ENCODE data around the gene KIF5C.

KIF5C gene

GRCh38 chr2:148926291-148926961 lies 51.4 kb downstream of the KIF5C start:
- peak; percentile 65 for DNase-seq (ENCODE audit: low spot score)

DNA sequence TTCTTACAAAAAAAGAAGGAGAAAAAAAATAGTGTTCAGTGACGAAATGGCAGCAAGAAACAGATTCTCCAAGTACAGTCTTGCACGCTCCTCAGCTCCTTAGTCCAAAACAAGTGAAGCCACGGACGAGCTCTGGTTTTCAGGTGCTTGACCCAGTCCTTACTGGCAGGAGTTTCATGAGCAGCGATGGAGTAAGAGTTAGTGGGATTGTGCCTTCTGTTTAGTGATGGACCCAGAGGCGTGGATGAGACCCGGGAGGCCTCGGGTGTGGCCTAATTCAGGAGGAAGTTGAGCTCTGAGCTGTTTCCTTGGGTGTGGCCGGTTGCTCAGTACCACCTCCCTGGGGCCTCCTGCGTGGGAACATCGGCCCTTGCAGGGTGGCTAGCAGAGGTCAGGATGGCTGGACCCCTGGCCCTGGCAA lies 52.0 kb downstream of the KIF5C start:
- peak; percentile 31 for DNase-seq (ENCODE audit: low spot score)

- no peak for DNase-seq (ENCODE audit: low spot score)
These were observed 53.4 kb downstream of the KIF5C start for GRCh38 chr2:148928395-148928794.

DNA sequence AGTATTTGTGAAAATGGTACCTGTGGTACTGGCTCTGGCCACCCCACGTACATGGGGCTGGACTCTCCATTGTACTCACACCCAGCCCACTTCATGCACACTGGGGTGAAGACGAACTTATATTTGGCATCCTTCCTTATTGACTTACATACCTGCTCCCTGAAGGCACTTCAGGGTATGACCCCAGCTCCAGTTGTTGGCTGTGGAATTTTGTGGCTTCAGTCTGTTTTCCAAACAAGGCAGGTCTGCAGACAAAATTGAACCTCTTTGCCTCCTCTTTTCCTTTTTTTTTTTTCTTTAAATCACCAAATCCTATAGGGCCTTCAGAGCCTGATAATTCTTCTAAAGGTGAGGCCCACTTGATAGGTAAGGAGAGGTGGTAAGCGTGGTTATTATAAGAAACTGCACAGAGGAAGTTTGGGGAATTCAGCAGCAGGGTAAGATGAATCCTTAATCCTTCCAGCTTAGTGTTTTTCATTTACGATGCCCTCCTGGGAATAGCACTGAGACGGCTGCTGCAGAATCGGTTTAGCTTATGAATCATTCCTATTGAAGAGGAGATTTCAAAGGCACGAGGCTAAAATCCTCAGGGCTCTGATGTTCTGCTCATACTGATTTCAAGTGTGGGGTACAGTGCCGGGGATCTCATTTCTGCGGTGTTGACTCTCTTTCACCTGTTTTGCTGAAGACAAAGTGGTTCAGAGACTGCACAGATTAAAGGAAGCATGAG lies 55.2 kb downstream of the KIF5C start:
- no peak for DNase-seq (ENCODE audit: low spot score)

DNA sequence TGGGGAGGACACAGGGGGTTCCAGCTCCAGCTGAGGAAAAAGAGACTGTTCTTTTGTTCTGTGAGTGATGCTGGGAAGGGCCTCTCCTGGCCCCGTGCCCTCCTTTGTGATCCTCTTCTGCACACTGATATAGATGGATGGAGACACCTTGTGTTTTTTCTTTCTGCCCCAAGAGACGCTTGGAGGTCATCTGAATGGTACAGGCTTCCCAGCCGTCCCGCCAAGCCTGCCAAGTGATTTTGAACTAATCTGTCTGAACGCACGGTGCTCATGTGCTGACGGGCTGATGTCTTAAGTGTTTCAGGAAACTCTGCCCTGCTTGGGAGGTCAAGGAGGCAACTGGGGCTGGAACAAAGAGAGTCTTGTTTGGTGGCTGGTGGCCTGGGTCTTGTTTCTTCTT lies 57.5 kb downstream of the KIF5C start:
- DNase-seq (ENCODE audit: low spot score), result no peak

DNA sequence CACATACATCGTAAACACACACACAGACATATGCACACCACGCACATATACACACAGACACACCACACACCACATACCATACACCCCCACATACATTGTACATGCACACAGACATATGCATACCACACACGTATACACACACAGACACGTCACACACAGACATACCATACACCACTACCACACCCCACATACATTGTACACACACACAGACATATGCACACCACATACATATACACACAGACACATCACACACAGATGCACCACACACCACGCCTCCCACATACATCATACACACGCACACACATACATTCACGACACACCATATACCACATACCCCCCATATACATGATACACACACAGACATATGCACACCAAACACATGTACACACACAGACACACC lies 58.4 kb downstream of the KIF5C start:
- no peak for DNase-seq (ENCODE audit: low spot score)

- DNase-seq (ENCODE audit: low spot score), result no peak
These were observed 60.8 kb downstream of the KIF5C start for GRCh38 chr2:148935791-148936190.

DNA sequence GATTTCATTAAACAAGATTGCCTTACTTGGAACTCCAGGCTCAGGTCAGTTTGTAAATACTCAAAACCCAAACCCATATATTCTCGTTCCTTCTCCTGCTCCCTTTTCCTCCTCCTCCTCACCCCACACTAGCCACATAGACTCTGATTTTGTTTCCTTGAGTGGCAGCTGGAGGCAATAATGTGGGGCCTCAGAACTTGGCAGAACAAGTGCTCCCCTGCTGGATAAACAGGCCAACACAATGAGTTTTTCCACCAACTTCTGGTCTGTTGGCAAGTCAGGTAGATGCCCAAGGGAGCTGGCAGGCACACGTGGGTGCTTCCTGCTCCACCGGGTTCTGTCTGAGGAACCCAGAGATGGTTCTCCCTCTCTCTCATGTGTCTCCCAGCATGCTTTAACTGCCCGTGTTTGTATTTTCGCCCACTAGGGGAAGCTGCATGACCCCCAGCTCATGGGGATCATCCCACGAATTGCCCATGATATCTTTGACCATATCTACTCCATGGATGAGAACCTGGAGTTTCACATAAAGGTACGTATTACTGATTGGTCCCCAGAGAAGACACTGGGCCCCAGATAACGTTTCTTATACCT lies 61.9 kb downstream of the KIF5C start:
- no peak for DNase-seq (ENCODE audit: low spot score)

GRCh38 chr2:148939271-148939670 lies 64.2 kb downstream of the KIF5C start:
- no peak for DNase-seq (ENCODE audit: low spot score)

- no peak for DNase-seq (ENCODE audit: low spot score)
These were observed 68.1 kb downstream of the KIF5C start for GRCh38 chr2:148943097-148943496.

GRCh38 chr2:148944536-148944935 lies 69.5 kb downstream of the KIF5C start:
- DNase-seq (ENCODE audit: low spot score), result no peak

GRCh38 chr2:148947299-148947698 lies 72.3 kb downstream of the KIF5C start:
- no peak for DNase-seq (ENCODE audit: low spot score)

- no peak for DNase-seq (ENCODE audit: low spot score)
These were observed 73.8 kb downstream of the KIF5C start for GRCh38 chr2:148948868-148949267.

DNA sequence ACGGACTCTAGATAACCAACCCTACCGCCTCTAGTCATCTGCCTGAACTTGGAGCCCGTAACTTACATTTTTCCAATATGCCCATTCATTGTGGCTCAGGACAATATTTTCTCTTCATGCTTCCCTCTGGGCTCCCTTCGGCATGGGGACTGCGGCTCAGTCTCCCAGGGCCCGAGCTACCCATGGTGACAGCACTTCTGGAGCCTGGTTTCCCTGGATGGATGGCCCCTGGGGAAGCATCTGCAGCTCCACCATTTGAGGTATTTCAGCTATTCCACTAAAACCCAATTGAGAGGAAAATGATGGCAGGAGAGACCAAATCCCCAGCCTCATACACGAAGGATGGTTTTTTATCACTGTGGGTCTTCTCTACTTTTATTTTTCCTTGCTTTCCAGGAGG lies 74.3 kb downstream of the KIF5C start:
- no peak for DNase-seq (ENCODE audit: low spot score)

DNA sequence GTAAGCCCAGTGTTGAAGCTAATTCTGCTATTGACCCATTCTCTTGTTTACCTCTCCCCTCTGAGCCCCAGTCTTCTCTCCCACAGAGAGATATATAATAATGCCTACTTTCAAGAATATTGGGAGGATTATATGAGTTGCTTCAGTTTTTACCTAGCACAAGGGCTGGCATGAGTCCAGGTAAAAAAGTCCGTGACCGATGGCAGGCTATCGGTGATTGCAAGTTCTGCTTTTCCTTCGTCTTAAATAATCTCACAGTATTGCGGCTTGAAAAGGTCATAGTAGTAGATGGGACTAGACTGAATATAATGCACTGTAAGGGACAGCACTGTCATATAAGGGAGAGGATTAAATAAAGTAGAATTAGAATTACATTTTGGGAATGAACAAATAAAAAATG lies 77.6 kb downstream of the KIF5C start:
- DNase-seq (ENCODE audit: low spot score), result no peak

GRCh38 chr2:148953426-148953825 lies 78.4 kb downstream of the KIF5C start:
- no peak for DNase-seq (ENCODE audit: low spot score)

- DNase-seq (ENCODE audit: low spot score), result no peak
These were observed 79.5 kb downstream of the KIF5C start for GRCh38 chr2:148954536-148954935.

DNA sequence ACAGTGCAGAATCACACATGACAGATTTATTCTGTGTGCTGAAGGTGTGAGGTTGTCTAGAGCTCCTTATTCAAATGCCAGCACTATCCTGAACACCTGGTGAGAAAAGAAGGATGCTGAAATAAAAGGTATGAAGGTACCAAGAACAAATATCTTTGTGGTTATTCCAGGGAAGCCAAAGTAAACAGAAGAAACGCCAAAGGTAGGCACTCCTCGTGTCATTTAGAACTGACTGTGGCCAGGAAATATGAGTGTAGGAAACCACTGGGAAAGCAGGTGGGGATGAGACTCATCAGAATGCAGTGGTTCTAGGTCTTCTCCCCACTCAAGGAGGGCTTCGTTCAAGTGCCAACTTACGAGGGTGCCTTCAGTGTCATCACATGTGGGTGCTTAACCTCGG lies 80.8 kb downstream of the KIF5C start:
- DNase-seq (ENCODE audit: low spot score), result no peak

DNA sequence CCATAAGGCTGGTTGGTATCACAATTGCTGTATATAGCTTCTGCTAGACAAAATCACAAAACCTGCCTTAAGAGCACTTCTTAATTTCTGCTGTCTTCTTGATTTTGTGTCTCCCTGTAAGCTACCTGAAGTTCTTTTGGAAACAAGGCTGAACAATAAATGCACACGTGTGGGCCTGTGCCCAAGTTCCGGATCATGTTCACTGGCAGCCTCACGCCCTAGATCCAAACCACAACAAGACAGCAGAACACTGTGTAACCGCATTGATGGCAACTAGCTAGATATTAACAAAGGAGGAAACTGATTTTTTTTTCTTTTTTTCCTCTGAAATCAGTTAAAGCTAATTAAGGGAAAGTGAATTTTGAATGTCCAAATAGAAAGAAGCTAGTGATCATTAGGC lies 82.0 kb downstream of the KIF5C start:
- no peak for DNase-seq (ENCODE audit: low spot score)

GRCh38 chr2:148959745-148960144 lies 84.7 kb downstream of the KIF5C start:
- no peak for DNase-seq (ENCODE audit: low spot score)

DNA sequence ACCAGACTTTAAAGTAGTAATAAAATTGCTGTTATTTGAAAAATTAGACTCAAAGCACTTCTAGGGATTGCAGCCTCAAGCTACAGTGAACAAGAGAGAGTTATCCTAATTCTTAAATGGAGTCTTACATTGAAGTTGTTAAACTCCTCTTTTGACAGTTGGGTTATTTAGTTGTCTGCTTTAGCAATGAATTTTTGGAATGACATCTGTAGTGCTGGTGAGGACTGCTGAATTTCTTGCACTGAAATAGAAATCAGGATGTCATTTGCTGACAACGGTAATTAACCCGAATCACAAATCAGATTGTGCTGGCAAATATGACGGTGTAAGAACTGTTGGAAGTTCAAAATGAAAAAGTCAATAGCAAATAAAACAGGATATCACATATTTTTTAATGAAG lies 85.5 kb downstream of the KIF5C start:
- DNase-seq (ENCODE audit: low spot score), result no peak

DNA sequence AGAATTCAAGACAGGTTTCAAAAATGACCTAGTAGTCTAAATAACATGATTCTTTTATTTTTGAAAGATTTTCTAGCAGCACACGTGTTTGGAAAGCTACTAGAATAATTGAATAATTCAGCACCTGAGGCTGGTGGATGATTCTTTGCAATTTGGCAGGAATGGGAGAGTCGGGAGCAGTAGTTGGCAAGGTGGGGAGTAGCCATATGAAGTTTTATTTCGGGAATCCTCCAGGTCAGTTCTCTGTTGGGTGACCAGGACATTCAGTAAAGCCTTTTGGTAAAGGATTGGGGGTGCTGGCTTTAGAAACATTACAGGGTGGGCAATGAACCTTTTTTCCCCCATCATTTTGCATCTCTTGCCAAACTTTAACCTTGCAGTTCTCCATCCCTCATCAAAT lies 88.4 kb downstream of the KIF5C start:
- DNase-seq (ENCODE audit: low spot score), result no peak

DNA sequence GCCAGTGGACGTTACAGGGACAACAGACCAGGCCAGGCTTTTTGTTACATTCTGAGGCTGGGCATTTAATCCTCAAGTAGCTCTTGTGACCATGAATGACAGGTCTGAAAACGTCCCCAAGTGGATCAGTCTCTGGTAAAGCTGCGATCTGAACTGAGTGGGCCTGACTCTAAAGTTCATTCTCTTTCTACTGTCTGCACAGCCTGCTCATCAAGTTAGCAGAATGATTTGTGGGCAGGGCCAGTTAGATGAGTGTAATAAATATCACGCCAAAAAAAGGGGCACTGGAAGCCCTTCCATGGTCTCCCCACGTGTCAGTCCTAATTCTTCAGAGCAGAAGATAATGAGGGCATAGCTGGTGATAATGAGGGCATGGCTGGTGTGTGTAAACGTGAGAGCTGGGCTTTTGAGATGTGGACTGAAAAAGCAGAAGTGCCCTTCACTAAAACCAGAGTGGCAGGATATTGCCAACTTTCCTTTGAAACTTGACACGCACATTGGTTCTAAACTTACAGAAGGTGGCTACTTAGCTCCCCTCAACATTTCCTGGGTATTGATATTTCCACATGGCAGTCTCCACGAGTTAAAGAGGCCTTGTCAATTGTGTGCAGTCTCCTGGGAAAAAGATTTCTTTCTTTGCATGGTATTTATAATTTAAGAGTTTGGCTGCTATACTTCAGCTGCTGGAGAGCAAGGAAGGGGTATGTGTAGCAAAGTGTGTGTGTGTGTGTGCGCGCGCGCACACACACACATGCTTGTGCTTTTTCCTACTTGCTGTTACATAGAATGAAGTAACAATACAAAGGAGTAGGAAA lies 90.8 kb downstream of the KIF5C start:
- no peak for DNase-seq (ENCODE audit: low spot score)
